Measurements from ENCODE around the gene CDKAL1.

CDKAL1 gene

DNA sequence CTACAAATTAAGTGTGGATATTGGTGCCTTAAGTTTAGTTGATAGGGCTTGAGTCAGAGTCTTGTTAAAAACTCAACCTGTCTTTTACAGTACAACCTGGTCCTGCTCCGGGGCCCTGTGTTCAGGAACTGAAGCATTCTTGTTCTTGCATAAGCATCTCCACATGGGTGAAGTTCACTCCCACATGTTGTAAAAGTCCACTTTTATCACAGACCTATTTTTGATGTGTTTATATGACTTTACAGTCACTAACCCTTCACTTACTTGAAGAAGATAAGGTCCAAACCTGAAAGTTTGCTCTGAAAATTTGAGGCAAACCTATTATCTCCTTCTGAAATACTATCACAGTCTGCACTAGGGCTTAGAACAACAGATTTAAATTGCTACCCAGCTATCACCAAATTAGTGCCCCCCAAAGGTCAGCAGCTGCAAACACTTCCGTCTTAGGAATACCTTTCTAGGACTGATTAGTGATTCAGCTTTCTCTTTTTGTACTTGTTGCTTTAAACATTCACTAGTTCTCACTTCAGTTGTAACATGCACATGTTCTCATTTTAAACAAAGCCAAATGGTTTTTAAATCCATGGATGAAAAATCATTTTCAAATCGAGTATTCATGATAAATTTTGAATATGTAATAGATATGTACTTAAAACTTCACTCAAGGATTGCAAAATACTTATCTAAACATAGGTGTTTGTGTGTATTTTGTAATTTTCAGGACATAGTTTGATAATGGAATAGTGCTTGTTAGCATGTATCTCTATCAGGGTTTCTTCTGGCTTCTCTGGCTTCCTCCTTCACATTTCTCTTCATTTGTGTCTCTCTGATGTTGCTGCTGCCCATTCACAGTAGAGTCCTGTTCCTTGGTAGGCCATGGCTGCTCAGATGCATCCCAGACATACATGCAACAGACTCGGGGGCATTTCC, 589.5 kb downstream of the CDKAL1 start:
- H3K4me3 ChIP-seq (ENCODE audit: low read depth, low read length): no peak overlapping the region
- TF ChIP-seq, protein P1, sequence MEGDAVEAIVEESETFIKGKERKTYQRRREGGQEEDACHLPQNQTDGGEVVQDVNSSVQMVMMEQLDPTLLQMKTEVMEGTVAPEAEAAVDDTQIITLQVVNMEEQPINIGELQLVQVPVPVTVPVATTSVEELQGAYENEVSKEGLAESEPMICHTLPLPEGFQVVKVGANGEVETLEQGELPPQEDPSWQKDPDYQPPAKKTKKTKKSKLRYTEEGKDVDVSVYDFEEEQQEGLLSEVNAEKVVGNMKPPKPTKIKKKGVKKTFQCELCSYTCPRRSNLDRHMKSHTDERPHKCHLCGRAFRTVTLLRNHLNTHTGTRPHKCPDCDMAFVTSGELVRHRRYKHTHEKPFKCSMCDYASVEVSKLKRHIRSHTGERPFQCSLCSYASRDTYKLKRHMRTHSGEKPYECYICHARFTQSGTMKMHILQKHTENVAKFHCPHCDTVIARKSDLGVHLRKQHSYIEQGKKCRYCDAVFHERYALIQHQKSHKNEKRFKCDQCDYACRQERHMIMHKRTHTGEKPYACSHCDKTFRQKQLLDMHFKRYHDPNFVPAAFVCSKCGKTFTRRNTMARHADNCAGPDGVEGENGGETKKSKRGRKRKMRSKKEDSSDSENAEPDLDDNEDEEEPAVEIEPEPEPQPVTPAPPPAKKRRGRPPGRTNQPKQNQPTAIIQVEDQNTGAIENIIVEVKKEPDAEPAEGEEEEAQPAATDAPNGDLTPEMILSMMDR (IDR thresholded peaks at IDR 0.05; ENCODE audit: borderline replicate concordance, insufficient read depth, low read depth, low read length): no peak

DNA sequence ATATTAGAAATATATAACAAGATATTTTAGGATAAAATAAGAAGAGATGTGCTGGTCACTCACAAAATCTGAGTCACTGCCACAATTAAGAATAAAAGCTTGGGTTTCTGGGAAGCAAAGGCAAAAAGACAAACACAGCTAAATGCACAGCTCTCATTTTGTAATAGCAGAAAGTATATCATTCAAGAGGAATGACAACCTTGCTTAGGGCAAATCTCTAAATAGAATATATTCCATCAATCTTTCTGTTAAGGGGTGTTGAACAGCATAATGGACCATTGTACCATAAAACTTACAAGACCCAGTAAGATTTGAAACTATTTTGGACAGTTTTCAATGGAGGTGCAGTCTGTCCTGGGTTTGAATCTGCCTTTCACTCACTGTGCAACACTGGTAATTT, 594.3 kb downstream of the CDKAL1 start:
- H3K4me3 ChIP-seq (ENCODE audit: low read depth, low read length): no peak overlapping the region
- TF ChIP-seq, protein P1 (IDR thresholded peaks at IDR 0.05; ENCODE audit: borderline replicate concordance, insufficient read depth, low read depth, low read length): no peak

DNA sequence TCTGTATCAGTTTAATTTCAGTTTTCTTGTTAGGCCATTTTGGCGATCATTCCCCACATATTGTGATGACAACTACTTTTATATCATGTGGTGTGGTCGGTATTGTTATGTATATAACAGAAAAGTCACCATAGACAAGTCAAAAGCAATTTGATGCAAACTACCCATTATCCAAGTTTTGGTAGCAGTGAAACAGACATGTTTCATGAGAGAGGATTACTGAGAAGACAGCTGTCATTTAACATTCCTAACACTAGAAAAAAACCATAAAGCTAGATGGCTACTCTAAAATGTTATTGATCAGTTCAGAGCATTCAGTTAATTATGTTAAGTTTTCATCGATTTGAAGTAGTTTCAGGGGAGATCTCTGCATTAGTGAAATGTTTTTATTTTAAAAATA, 597.1 kb downstream of the CDKAL1 start:
- TF ChIP-seq, protein P1 (IDR thresholded peaks at IDR 0.05; ENCODE audit: borderline replicate concordance, insufficient read depth, low read depth, low read length): no peak
- H3K4me3 ChIP-seq (ENCODE audit: low read depth, low read length): no peak overlapping the region

DNA sequence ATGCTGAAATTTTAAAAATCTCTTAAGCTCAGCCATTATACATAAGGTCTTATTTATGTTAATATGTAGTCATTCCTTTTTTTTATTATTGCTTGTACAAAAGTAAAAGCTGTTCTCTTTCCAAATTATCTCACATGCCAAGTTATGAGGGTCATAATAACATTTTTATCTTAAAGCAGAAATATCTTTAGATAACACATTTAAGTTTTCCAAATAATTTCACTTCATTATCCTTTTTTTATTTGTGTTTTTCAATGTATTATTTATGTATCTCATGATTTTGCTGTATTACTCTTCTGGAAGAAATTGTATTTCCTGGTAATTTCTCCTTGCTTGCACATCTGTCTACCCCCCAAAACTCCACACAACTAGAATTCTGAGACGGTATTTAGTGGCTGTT, 598.2 kb downstream of the CDKAL1 start:
- H3K4me3 ChIP-seq (ENCODE audit: low read depth, low read length): no peak overlapping the region
- TF ChIP-seq, protein P1 (IDR thresholded peaks at IDR 0.05; ENCODE audit: borderline replicate concordance, insufficient read depth, low read depth, low read length): no peak

DNA sequence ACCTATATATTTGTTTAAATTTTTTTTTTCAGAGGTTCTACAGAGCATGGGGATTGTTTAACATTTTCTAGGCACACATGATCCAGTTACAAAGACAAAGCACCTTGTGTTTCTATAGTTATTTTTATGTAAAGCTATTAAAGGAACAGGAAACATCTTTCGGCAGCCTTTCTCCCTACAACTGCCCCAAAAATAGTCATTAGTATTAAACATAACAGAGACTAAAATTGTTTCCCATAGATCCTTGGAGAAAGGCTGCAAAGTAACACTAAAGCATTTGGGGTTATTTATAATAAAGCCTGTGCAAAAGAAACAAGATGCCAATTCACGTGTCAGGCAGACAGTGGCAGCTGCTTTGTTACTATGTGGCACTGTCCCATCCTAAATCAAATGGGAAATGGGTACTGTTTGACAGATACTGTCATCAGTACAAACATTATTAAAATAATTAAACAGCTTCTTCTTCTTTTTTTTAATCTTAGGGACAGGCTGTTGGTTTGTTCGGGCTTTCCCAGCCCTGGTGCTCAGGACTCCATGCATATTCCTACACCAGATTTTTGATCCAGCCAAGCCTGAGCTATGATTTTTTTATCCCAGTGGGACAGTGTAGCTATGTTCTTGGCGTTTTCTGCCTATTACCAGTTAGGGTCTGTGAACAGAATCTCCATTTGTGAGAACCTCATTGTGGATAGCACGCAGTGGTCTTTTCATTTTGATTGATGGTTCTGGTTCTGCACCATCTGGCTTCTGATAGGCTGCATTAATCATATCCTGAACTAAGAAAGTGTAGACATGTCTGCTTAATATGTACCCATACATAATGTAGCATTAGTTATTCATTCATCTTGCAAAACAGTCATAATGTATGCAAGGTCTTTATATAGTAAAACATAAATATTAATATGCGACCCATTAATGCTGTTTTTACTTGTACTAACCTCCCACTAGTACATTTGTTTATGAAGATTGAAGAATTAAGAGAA, 598.9 kb downstream of the CDKAL1 start:
- TF ChIP-seq, protein P1 (IDR thresholded peaks at IDR 0.05; ENCODE audit: borderline replicate concordance, insufficient read depth, low read depth, low read length): no peak
- no peak overlapping the region for H3K4me3 ChIP-seq (ENCODE audit: low read depth, low read length)

DNA sequence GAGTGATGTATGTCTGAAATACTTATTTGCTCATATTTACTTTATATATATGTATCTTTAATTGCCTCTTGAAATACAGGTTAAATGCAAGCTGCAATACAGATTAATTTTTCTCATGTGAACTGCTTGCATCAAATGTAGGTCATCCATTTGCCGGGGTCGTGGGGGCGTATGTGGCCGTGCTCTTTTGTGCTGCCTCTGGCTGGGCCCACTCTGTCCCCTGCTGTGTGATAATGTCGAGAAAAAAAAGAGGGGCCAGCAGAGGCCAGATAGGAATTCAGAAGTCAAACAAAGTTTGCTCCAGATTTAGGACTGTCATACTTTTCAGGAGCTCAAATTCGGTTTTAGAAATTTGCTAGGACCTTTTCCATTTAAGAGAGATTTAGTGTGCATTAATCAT, 599.6 kb downstream of the CDKAL1 start:
- no peak overlapping the region for H3K4me3 ChIP-seq (ENCODE audit: low read depth, low read length)
- TF ChIP-seq, protein P1 (IDR thresholded peaks at IDR 0.05; ENCODE audit: borderline replicate concordance, insufficient read depth, low read depth, low read length): no peak
